Frontal cortex (tissue), 4 donors: ENCODE measurements around the gene ANKRD9. TPM values are rescaled to one million over a fixed set of nuclear protein-coding genes. Genes with fewer than 3 reads are reported as not detected.

ENCODE experiments used
- DNase-seq, 2 donors: peaks; one replicate each; pipeline ENCODE4 v3.0.0; 2012; ENCODE audit warnings: low spot score in 2 of 2
- FAIRE-seq: peaks from 2 replicates; lab custom pipeline; 2012; peaks lifted over from hg19 to GRCh38; lab: Jason Lieb, UNC
- total RNA-seq: library from RNA; depleted of rRNA; stranded (reverse); fragments of >200 nt; gene quantifications from one replicate; pipeline ENCODE4 v1.2.3, GENCODE V29; 2014
- donor health status: control.
- donor health status: control.
- donor health status: control.

ANKRD9 gene
- total RNA-seq, 1 donor from 2014 or later, result 3.7 TPM

GRCh38 chr14:102485693-102486512, 23.7 kb downstream of the ANKRD9 start:
- DNase-seq (no peak), FAIRE-seq (no peak)

- DNase-seq (no peak), FAIRE-seq (no peak)
Observed at GRCh38 chr14:102484316-102484715, 25.3 kb downstream of the ANKRD9 start.

- FAIRE-seq (no peak), DNase-seq (no peak)
Observed at GRCh38 chr14:102481791-102482238, 27.8 kb downstream of the ANKRD9 start.

- DNase-seq, result no peak
- FAIRE-seq, result no peak
Observed at GRCh38 chr14:102481371-102481770, 28.2 kb downstream of the ANKRD9 start.

- DNase-seq (no peak), FAIRE-seq (no peak)
Observed at GRCh38 chr14:102479777-102480176, 29.8 kb downstream of the ANKRD9 start.

- no peak for FAIRE-seq
- no peak for DNase-seq
Observed at GRCh38 chr14:102479107-102479506, 30.5 kb downstream of the ANKRD9 start.

GRCh38 chr14:102474934-102475333, 34.6 kb downstream of the ANKRD9 start:
- DNase-seq (no peak), FAIRE-seq (no peak)

GRCh38 chr14:102473559-102473958, 36.0 kb downstream of the ANKRD9 start:
- no peak for FAIRE-seq
- DNase-seq, result no peak

GRCh38 chr14:102472791-102473150, 36.8 kb downstream of the ANKRD9 start:
- FAIRE-seq (no peak), DNase-seq (no peak)

- FAIRE-seq, result no peak
- no peak for DNase-seq
Observed at GRCh38 chr14:102471921-102472790, 37.4 kb downstream of the ANKRD9 start.

- DNase-seq (no peak), FAIRE-seq (no peak)
Observed at GRCh38 chr14:102469261-102469660, 40.3 kb downstream of the ANKRD9 start.

- DNase-seq (no peak), FAIRE-seq (no peak)
Observed at GRCh38 chr14:102464846-102465341, 44.7 kb downstream of the ANKRD9 start.

- FAIRE-seq (no peak), DNase-seq (no peak)
Observed at GRCh38 chr14:102464006-102464405, 45.6 kb downstream of the ANKRD9 start.

- FAIRE-seq (no peak), DNase-seq (no peak)
Observed at GRCh38 chr14:102462391-102462790, 47.2 kb downstream of the ANKRD9 start.

- FAIRE-seq (no peak), DNase-seq (no peak)
Observed at GRCh38 chr14:102461490-102462338, 47.9 kb downstream of the ANKRD9 start.

- no peak for FAIRE-seq
- no peak for DNase-seq
Observed at GRCh38 chr14:102457509-102457908, 52.1 kb downstream of the ANKRD9 start.

- DNase-seq (no peak), FAIRE-seq (no peak)
Observed at GRCh38 chr14:102454711-102455110, 54.9 kb downstream of the ANKRD9 start.

- FAIRE-seq (no peak), DNase-seq (no peak)
Observed at GRCh38 chr14:102452302-102452701, 57.3 kb downstream of the ANKRD9 start.
